Myocyte (in vitro differentiated cells): ENCODE measurements around the gene CCNA2. TPM values are rescaled to one million over a fixed set of nuclear protein-coding genes. Genes with fewer than 3 reads are reported as not detected.

Experiments
- DNase-seq: peaks from one replicate; pipeline ENCODE4 v3.0.0-alpha.2; 2012; ENCODE audit warnings: low read depth
- total RNA-seq: library from RNA; depleted of rRNA; stranded (reverse); fragments of >200 nt; gene quantifications from 2 replicates; pipeline ENCODE4 v1.2.3, GENCODE V29; 2014

Gene CCNA2
- total RNA-seq, 1 donor from 2014 or later: 1.3 TPM

DNA sequence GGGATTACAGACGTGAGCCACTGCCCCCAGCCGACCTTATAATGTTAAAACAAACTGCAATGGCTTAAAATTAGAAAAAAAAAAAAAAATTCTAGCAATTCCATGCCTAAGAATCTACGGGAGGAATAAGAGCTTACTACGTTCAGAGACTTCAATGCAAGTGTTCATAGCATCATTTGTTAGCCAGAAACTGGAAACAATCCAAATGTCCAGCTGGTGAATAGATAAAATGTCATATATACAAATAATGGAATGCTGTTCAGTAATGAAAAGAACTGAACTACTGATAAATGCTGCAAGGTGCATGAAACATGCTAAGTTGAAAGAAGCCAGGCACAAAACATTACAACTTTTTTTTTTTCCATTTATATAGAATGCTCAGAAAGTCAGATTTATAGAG lies 17.3 kb downstream of the CCNA2 start:
- no peak for DNase-seq

DNA sequence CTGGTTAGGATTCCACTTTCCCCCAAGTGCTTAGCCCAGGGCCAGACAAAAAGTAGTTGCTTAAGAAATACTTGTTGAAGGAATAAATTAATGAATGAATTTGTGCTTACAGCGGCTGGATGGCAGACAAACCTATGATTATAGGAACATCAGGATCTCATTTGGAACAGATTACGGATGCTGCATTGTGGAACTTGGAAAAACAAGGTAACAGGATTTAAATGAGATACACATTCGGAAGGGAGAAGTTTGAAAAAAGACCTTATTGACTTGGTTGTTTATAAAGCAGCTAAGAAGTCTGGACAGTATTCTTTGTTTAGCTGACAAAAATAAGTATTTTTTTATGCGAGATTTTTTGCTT lies 22.0 kb downstream of the CCNA2 start:
- DNase-seq: no peak

DNA sequence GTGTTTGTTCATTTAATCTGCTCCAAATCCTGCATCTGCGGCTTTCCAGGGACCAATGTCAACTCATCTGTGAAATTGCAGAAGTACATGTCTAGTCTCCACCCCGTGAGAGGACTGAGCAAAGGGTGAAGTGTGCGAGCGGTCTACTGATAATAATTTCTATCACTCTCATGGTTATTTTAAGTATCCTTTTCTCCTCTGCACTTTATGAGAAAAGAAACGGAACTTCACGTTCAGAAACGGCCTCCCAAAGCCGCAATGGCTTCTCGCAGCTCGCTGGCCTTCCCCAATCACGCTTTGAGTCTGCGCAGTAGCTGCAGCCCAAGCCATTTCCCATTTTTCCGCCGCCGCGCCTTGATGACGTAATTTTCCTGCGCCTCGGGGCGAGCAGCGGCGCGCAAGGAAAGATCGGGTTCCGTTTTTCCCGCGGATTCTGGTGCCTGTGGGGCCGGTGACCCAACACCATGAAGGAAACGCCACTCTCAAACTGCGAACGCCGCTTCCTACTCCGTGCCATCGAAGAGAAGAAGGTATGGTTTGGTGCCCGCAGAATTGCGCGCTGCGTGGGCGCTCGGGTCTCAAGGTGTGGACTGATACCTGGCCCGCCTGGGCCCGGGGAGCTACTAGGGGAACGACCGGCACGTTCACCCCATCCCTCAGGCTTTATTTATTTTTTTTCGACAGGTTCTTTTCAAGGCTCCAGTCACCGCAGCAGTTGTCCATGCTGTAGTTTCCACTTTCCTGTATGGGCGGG lies 22.5 kb downstream of the CCNA2 start, which contains the start of gene EXOSC9:
Gene EXOSC9 (plus strand): TSS at position 363 of the 754 bp plus-strand sequence. CDS start 102 bp downstream, at position 465.
- peak; percentile 97 for DNase-seq

DNA sequence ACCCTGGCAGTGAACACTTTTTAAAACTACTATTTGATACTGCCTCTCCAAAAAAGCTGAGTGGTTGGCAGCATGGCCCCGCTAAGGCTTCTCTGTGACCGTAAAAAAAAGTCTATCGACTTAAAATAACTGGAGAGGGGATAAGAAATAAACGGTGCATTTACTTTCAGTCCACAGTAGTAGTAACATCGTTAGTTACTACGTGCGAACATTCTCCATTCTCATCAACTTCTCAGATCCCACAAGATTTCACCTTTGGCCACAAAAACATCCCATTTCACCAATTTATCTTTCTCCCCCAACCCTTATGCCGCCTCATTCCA lies 23.1 kb downstream of the CCNA2 start:
- DNase-seq: no peak

DNA sequence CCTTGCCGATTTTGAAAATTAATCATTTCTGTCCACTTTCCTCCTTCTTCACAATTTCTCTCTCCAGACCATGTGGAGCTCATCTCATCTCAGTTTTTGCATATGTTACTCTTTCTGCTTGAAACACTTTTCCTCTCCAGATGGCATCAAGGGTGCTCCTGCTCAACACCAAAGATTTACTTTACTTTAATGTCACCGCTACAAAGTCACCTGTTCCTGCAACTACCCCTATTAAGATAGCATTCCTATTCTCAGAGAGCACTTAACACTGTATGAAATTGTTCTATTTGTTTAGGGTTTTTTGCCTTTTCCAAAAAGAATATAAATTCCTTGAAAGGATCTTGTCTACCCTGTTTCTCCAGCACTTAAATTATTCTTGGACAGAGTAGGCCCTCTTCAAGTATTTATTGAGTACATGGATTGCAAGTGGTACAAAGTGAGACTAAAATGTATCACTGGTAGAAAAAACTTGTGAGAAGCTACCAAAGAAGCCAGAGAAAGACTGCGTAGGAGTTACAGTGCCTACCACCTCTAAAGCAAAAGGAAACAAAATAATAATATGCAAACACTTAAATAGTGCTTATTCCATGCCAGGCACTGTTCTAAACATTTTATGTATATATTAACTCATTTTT lies 23.7 kb downstream of the CCNA2 start:
- no peak for DNase-seq

DNA sequence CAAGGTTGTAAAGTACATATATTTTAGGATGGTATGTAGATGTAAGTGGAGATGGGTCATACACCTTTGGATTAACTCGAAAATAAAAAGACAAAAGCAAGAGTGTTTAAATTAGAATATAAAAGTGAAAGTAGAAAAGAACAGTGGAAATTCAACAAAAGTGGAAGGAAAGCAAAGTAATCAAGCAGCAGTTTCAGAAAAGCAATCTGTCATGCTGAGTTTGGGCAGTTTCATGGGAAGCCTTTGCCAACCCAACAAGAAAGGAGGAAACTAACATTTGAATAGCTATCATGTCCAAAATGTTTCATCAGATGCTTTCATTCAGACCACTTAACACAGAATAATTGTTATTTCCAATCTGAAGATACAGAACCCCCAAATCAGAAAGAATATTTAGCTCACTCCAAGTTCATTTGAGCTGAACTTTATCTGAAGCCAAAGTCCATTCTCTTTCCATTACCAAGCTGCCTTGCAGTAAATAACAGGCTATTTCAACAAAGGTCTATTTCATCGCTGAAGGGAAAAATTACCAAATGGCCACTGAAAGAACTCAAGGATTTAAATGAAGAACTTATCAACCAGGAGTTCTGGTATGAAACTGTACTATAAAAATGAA lies 24.4 kb downstream of the CCNA2 start:
- DNase-seq: no peak

DNA sequence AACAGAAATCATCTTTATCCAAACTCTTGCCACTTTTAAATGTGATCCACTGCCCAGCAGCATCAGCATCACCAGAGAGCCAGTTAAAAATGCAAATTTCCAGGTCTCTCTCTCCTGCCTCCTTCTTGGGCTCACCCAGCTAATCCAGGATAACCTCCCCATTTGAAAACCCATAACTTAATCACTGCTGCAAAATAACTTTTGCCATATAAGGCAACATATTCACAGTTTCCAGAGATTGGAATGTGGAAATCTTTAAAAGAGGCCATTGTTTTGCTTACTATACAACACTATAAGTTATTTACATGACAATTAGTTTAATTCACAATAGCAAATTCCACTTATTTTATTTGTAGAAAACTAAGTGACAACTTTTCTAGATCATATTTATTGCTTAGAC lies 27.4 kb downstream of the CCNA2 start:
- DNase-seq: no peak

DNA sequence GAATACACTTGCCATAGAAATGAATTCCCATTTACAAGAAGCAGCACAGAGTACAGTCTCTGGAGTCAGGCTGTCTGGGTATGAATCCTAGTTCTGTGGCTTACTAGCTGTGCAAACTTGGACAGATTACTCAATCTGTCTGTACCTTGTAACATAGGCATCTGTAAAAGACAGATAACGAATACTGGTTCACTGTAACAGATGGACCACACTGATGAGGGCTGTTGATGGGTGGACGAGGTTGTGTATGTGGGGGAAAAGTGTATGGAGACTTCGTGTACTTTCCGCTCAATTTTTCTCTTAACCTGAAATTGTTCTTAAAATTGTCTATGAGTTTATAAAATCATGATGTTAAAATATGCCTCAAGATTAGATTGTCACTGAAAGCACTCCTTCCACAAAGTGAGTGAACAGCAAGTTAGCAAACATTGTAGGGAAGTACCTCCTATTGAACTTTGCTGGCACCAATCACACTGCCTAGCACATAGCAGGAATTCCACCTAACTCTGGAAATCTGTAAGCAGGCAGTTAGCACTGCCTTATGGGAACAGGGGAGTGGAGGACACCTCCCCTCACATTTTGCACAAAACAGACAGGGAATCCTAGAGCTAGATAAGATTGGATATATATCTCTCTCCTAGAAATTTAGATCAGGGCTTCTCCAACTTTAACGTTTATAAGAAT lies 29.0 kb downstream of the CCNA2 start:
- DNase-seq: no peak

DNA sequence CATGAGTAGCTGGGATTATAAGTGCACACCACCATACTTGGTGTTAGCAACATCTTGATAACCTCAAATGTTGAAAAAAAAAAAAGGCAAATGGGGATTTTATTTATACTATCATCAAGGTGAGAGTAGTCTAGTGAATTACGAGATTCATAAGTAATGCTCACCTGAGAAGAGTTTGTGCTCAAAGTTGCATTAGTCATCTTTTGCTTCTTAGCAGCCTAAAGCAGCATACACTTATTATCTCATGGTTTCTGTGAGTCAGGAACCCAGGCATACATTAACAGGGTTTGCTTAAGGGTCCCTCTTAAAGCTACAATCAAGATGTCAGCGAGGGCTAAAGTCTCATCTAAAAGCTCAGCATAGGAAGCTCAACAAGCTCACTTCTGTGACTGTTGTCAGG lies 30.7 kb downstream of the CCNA2 start:
- no peak for DNase-seq

DNA sequence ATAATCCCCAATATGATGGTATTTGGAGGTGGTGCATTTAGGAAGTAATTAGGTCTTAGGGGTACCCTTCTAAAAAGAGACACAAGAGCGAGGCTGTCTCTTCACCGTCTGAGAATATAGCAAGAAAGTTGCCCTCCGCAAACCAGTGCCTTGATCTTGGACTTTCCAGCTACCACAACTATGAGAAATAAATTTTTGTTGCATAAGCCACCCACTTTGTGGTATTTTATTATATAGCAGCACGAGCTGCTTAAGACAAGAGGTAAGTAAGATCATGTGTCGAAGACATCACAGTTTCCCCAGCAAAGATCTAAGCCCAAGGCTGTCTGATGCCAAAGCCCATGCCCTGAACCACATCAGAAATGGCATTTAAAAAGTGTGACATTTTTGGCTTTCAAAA lies 32.2 kb downstream of the CCNA2 start:
- peak; percentile 61 for DNase-seq

DNA sequence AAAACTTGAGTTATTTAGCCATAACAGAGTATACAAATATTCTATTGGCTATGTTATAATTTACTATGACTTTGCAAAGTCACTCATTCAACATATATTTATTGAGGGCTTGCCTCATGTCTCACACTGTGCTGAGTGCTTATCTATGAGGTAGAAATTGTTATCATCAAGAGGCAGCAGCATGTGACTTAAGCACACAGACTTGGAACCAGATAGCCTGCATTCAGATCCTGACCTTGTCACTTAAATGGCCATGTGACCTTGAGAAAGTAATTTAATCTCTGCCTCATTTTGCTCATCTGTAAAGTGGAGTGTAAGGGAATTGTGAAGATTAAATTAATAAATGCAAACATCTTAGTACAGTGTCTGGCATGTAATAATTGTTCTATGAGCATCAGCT lies 32.7 kb downstream of the CCNA2 start:
- DNase-seq: no peak

DNA sequence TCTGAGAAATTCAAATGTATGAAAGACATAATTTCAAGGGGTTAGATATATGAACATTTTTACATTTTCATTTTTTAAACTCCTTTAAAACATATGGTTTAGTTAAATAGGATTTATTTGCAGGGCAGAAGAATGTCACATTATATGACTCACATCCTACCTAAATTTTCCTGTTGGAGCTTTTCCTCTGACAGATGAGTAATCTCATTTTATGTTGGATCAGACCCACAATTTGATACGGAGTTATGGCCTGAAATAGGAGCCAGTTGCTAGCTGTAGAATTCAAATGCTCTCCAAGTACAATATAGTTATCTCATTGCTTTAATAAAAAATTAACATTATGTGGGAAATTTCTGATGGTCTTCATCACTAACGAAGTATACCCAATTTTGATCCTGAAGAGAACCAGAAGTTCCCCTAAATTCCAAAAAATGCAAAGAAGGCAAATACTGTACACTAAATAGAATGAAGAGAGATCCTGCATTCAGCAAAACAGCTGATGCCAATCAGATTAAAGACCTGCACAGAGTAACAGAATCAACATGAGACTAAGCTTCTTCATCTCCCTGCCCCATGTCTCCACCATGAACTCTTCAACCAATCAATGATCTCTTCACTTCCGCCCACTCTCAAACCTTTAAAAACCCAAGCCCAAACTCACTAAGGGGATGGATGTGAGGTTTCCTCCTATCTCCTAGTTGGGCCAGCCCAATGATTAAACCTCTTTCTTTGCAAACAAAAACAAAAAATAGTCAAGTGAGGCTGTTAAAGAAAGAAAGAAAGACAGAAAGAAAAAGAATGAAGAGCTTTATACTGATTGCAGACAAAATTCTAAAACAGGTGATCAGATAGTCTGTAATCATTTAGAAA lies 33.5 kb downstream of the CCNA2 start:
- no peak for DNase-seq

DNA sequence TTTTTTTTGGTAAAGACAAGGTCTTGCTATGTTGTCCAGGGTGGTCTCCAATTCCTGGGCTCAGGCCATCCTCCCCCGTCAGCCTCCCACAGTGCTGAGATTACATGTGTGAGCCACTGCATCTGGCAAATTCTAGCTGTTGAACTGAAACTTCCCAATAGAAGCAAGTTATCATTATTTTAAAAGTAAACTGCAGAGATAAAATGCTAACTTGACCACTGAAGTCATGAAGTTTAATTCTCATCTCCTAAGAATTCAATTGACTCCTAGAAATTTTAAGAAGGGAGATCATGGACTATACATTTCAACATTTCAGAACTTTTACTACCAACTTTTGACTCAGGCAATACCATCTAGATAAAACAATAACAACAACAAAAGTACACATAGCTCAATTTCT lies 34.2 kb downstream of the CCNA2 start:
- no peak for DNase-seq

DNA sequence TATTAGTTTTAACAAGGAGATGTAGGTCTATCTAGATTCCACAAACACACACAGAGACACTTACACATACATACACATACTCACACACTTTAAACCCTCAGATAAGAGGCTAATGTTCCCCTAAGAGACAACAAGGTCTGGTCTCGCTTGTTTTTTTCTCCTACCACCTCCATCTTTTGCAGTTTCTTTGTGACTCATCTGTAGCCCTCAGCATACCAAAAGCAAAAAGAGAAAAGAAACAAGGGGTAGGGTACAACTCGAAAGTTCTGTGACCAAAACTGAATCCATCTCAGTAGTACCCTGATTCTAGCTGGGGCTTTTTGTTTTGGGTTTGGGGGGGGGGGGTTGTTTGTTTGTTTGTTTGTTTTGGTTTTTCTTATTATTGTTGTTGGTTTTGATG lies 34.8 kb downstream of the CCNA2 start:
- no peak for DNase-seq

DNA sequence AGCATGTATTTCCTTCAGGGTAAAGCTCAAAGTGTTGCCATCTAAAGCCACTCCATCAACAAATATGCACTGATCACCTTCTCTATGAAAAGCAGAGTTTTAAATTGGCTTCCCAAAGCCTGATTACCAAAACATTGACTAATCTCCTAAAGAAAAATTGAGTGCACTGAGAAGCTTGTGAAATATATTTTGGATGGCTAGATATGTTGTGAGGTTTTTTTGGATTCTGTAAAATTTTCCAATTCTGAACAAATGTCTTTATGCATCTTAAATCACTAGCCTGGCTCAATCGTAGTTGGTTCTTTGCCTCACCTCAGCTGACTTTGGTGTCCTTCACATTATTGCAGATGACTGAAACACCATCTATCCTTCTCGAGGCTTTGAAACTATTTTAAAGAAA lies 37.5 kb downstream of the CCNA2 start:
- no peak for DNase-seq

DNA sequence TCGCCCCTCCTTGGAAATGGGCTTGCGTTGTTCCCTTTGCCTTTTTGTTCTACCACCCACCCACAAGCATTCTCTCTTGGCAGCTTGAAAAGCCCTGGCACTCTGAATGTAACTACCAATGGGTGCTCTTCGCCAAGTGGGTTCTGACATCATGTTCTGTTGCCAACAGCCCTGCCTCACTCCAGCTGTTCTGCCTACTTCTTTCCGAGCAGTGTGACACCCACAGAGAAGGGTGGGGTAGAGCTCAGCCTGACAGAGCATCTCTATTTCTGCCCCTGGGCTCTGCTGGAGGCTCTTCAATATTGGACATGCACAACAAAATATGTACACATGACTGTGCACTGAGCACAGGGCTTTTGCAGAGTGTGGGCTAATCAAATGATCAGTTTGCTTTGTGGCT lies 38.2 kb downstream of the CCNA2 start:
- peak; percentile 93 for DNase-seq

DNA sequence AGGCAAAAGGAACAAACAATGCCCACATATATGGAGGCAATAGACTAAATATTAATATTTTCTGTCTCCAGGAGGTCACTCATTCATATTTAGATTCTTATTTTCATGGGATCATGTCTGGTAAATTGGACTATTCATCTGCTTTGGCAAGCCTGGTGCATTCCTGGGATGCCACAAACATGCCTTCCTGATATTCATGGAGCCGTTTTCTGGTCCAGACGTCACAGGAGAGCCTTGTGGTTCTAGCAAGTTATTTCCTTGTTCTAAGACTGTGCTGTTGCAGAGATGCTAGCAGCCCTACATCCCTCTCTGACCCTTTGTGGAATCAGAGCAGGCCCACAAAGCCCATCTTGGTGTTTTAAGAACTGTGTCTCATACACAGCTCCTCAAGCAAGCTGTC lies 38.7 kb downstream of the CCNA2 start:
- peak; percentile 95 for DNase-seq

DNA sequence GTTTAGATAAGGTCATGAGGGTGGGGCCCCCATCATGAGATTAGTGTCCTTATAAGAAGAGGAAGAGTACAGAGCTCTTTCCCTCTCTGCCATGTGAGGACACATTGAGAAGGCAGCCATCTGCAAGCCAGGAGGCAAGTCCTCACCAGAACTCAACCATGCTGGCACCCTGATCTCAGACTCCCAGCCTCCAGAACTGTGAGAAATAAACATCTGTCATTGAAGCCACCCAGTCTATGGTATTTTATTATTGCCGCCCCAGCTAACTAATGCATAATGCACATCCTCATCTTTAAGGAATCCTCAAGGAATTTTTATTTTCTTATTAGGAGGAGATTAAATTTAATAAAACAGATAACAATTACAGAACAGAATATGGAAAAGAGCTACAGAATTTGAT lies 39.3 kb downstream of the CCNA2 start:
- no peak for DNase-seq

DNA sequence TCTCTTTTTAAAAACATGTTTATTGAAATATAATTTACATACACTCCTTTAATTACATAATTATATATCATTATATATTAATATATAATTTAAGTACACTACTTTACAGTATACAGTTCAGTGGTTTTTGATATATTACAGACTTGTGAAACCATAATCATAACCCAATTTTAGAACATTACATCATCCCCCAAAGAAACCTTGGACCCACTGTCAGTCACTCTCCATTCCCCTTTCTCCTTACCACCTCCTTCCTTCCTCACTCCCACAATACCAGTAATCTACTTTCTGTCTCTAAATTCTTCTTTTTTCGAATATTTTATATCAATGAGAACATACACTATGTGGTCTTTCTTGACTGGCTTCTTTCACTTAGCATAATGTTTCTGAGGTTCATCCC lies 40.5 kb downstream of the CCNA2 start:
- no peak for DNase-seq

DNA sequence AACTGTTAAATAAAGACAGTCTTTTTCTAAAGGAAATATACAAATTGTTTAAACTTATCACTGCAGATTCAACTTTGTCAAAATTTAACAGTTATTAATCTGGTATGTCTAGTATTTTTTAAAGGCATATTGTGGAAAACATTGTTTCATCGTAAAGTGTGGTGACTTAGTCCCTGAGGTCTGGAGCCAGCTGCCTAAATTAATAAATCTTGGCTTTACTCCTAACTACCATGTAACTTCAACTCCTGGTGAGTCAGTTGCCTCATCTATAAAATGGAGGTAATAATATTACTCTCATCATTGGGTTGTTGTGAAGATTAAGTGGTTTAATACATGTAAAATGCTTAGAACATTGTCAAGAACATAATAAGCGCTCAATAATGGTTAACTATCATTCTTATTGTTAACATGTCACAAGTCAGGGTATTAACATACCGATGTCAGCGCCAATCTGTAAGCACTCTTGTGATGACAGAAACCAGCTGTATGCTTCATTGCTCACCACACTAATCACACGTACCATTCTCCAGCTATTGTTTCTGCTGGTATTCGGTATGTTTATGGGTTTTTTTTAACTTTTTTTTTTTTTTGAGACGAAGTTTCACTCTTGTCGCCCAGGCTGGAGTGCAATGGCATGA lies 44.6 kb downstream of the CCNA2 start:
- DNase-seq: no peak

DNA sequence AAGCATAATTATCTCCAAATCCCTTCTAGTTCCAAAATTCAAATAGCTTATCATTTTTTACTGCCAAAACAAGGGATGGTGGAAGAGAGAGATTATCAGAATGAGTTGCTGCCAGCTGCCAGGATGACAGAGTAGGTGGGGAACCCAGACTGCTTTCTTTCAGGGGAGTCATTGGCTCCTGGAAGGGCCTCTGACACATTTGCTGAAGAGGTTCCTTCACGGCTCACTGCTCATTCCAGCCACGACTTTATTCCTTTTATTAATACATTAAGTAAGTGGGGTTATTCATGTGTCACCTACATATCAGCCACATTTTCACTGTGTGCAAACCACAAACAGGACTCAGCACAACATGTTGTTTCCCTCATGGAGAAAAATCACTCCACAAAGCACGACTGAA lies 46.1 kb downstream of the CCNA2 start:
- no peak for DNase-seq
